ENCODE results near the gene DENND11. TPM values are rescaled to one million over a fixed set of nuclear protein-coding genes. Genes with fewer than 3 reads are reported as not detected.

Gene DENND11
- total and polyA plus RNA-seq, 2 of the 4 experiments (the other 2 are of a cell fraction), result 2.9 to 5.0 TPM

DNA sequence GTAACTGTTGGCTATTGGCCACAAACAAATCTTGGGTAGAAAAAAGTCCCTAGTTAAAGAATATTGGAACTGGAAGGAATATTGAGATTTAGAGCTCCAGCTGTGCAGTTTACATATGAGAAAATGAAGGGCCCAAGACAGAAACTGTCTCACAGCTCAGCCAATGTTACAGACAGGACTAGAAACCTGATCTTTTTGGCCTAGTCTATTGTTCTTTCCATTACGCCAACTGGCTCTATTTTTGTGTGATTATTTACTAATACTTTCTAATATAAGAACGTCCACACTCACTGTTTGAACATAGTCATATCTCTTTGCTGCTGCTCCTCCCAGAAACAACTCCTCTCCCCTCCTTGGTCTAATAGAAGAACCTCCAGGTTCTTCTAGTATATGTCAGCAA is 7.4 kb upstream of the DENND11 start:
- no peak for TF ChIP-seq ELK1 (IDR thresholded peaks at IDR 0.05; ENCODE audit: borderline replicate concordance, low read depth, low read length)
- no peak for TF ChIP-seq NFE2L2 (IDR thresholded peaks at IDR 0.05; ENCODE audit: low read depth, low read length)
- no peak for TF ChIP-seq SMC3 (IDR thresholded peaks at IDR 0.05; ENCODE audit: low read depth, low read length)
- no peaks in the 10 kb centered on the region for H3K36me3 ChIP-seq (ENCODE audit: control insufficient read depth, insufficient read depth, low read length)
- no peak overlapping the region for H3K4ac ChIP-seq (ENCODE audit: low read depth, low read length)
- dilution Hi-C loops (cut with HindIII; ENCODE audit: low sequenced_read_pairs, unreplicated experiment) (no loop called here), in situ Hi-C loops (cut with MboI; ENCODE audit: low sequenced_read_pairs) (no loop called here), intact Hi-C loops (cut with micrococcal nuclease) (loop anchor here (2.0 kb wide), 1 partner anchor 19 kb away; no protein-coding TSS in a partner anchor)
- H3K4me2 ChIP-seq (ENCODE audit: low read depth, low read length), result no peak overlapping the region
- H3K18ac ChIP-seq (ENCODE audit: low read depth, low read length), result no peak overlapping the region
- no peak overlapping the region for H2BK5ac ChIP-seq (ENCODE audit: low read depth, low read length, poor library complexity, severe bottlenecking)
- H4K91ac ChIP-seq (ENCODE audit: insufficient read depth, low read depth, low read length), result no peak overlapping the region
- no peak overlapping the region for H4K8ac ChIP-seq (ENCODE audit: low read depth in 2 of 2, low read length in 2 of 2)
- H2AK9ac ChIP-seq (replicated peaks; ENCODE audit: low read depth, low read length, poor library complexity), result no peak overlapping the region
- H2BK120ac ChIP-seq (ENCODE audit: low read depth, low read length), result no peak overlapping the region
- ATAC-seq (ENCODE audit: low read depth) (no peak), DNase-seq (no peak)
- no peak overlapping the region for H3K23ac ChIP-seq (ENCODE audit: low read depth, low read length)
- no peaks in the 10 kb centered on the region for H3K79me1 ChIP-seq (ENCODE audit: low read depth in 1 of 2, low read length in 2 of 2)
- H2AK5ac ChIP-seq (ENCODE audit: low read depth, low read length), result no peak overlapping the region
- POLR2A ChIA-PET (ENCODE audit: unreplicated experiment), result no interaction called here
- no peak overlapping the region for H2BK15ac ChIP-seq (ENCODE audit: low read depth, low read length)
- WGBS, 2 experiments (ENCODE audit: extremely low coverage in 2 of 2, insufficient read length in 1 of 2), result no CpG with 5 or more reads among the region's 2 CpGs
- CTCF ChIA-PET, result no interaction called here
- no TSS peak for BruUV-seq (replicated peaks)
- no peak overlapping the region for H4K5ac ChIP-seq (ENCODE audit: low read depth, low read length)
- no peak overlapping the region for H2BK20ac ChIP-seq (ENCODE audit: low read depth, low read length)
- H3K9me3 ChIP-seq (ENCODE audit: control insufficient read depth, insufficient read depth, low read length), result no peaks in the 10 kb centered on the region
- H3K27me3 ChIP-seq (ENCODE audit: control insufficient read depth, insufficient read depth, low read length), result no peaks in the 10 kb centered on the region
- H2AFZ ChIP-seq (replicated peaks; ENCODE audit: low read length, poor library complexity), result no peak overlapping the region
- H4K20me1 ChIP-seq (ENCODE audit: insufficient read depth, low read length), result no peaks in the 10 kb centered on the region
- no peaks in the 10 kb centered on the region for H3K9me1 ChIP-seq (ENCODE audit: insufficient read depth, low read length)
- H3K9ac ChIP-seq (ENCODE audit: low read depth, low read length), result no peak overlapping the region
- H3K4me3 ChIP-seq (ENCODE audit: insufficient read depth, low read depth, low read length), result no peak overlapping the region
- no peak overlapping the region for H3K56ac ChIP-seq (ENCODE audit: extremely low read depth, insufficient read depth, low read length)
- no peak overlapping the region for H3K27ac ChIP-seq (ENCODE audit: insufficient read depth, low read length)
- no peaks in the 10 kb centered on the region; the same call in 1 of the 2 replicates for H3K4me1 ChIP-seq (ENCODE audit: control insufficient read depth, insufficient read depth, low read length)
- H3K14ac ChIP-seq (replicated peaks; ENCODE audit: low read depth, low read length), result no peak overlapping the region

Data from IMR-90 (cell line).